ENCODE data around the gene ZDHHC16. TPM values are rescaled to one million over a fixed set of nuclear protein-coding genes. Genes with fewer than 3 reads are reported as not detected.

ZDHHC16 gene
- total RNA-seq, 4 donors from 2014 or later = 17.0 to 36.9 (median 28.2) TPM

GRCh38 chr10:97434055-97434454, 11.9 kb upstream of the ZDHHC16 start:
- H3K36me3 ChIP-seq = peaks cover 11 to 95% (median 24%) of the 10 kb centered on the region in 3 donors

GRCh38 chr10:97434557-97434956, 11.4 kb upstream of the ZDHHC16 start:
- Histone ChIP-seq H3K4me1 (peaks cover 0 to 3% (median 0%) of the 10 kb centered on the region in 3 donors), H3K27me3 (no peaks in the 10 kb centered on the region), H3K36me3 (peaks cover 11 to 95% (median 24%) of the 10 kb centered on the region in 3 donors), H3K9me3 (no peaks in the 10 kb centered on the region), H3K27ac (no peak overlapping the region), H3K4me3 (no peak overlapping the region)
- intact Hi-C loops (cut with DNase I) = no loop called here
- WGBS, 2 donors = 13 to 29% methylated on average over 1 of the region's 1 CpG
- TF ChIP-seq CTCF (IDR thresholded peaks at IDR 0.05) (no peak), POLR2A (IDR thresholded peaks at IDR 0.05) (no peak)
- DNase-seq = no peak

More at GRCh38 chr10:97434055-97434454, 11.9 kb upstream of the ZDHHC16 start:
- Histone ChIP-seq H3K4me3 (no peak overlapping the region), H3K27ac (no peak overlapping the region), H3K27me3 (no peaks in the 10 kb centered on the region), H3K9me3 (no peaks in the 10 kb centered on the region), H3K4me1 (peaks cover 0 to 8% (median 3%) of the 10 kb centered on the region in 3 donors)
- DNase-seq = no peak
- intact Hi-C loops (cut with DNase I) = no loop called here
- no peak for TF ChIP-seq POLR2A (IDR thresholded peaks at IDR 0.05)
- no peak for TF ChIP-seq CTCF (IDR thresholded peaks at IDR 0.05)

GRCh38 chr10:97435211-97435610, 10.8 kb upstream of the ZDHHC16 start:
- H3K27ac ChIP-seq = no peak overlapping the region
- DNase-seq = no peak
- H3K9me3 ChIP-seq = no peaks in the 10 kb centered on the region
- no peaks in the 10 kb centered on the region for H3K27me3 ChIP-seq
- WGBS, 2 donors = 88 to 89% methylated on average over 6 of the region's 6 CpGs
- TF ChIP-seq CTCF (IDR thresholded peaks at IDR 0.05) = no peak
- peaks cover 11 to 95% (median 24%) of the 10 kb centered on the region in 3 donors for H3K36me3 ChIP-seq
- intact Hi-C loops (cut with DNase I) = no loop called here
- no peaks in the 10 kb centered on the region for H3K4me1 ChIP-seq
- no peak overlapping the region for H3K4me3 ChIP-seq

- Histone ChIP-seq H3K4me1 (peaks cover 10 to 29% (median 21%) of the 10 kb centered on the region in 3 donors), H3K27me3 (no peaks in the 10 kb centered on the region), H3K27ac (no peak overlapping the region), H3K4me3 (no peak overlapping the region), H3K9me3 (no peaks in the 10 kb centered on the region), H3K36me3 (peaks cover 3 to 59% (median 4%) of the 10 kb centered on the region in 3 donors)
- WGBS, 2 donors = 88 to 92% methylated on average over 1 of the region's 1 CpG
- no peak for DNase-seq
- TF ChIP-seq POLR2A (IDR thresholded peaks at IDR 0.05) (no peak), CTCF (IDR thresholded peaks at IDR 0.05) (no peak)
- intact Hi-C loops (cut with DNase I) = no loop called here
Measured at GRCh38 chr10:97442277-97442676, 3.7 kb upstream of the ZDHHC16 start.

- intact Hi-C loops (cut with DNase I) = no loop called here
Measured at GRCh38 chr10:97444212-97444611, 1.8 kb upstream of the ZDHHC16 start.

More at GRCh38 chr10:97444212-97444611, 1.8 kb upstream of the ZDHHC16 start:
- DNase-seq = no peak
- 64 to 87% methylated on average over 1 of the region's 1 CpG for WGBS, 2 donors
- peaks cover 0 to 40% (median 0%) of the 10 kb centered on the region in 3 donors for H3K36me3 ChIP-seq
- no peak overlapping the region for H3K4me3 ChIP-seq
- peaks cover 21 to 45% (median 24%) of the 10 kb centered on the region in 3 donors for H3K4me1 ChIP-seq
- TF ChIP-seq CTCF (IDR thresholded peaks at IDR 0.05) = no peak
- no peak for TF ChIP-seq POLR2A (IDR thresholded peaks at IDR 0.05)
- H3K27me3 ChIP-seq = no peaks in the 10 kb centered on the region
- H3K9me3 ChIP-seq = no peaks in the 10 kb centered on the region
- H3K27ac ChIP-seq = peak overlapping the region in 1 of 4 donors; percentile 80

Measured in esophagus squamous epithelium (tissue), 5 donors.